GM12878 (cell line): ENCODE measurements around the gene PNMT. TPM values are rescaled to one million over a fixed set of nuclear protein-coding genes. Genes with fewer than 3 reads are reported as not detected.

Experiments
- BRCA1 ChIP-seq: IDR thresholded peaks from 2 replicates; pipeline ENCODE4 v1.6.1; 2011; ENCODE audit warnings: low read depth, low read length, improper control_type of control experiment
- CBX3 ChIP-seq: fragments of 200-600 bp; sonication (generic); IDR thresholded peaks from 2 replicates; pipeline ENCODE4 v1.6.1; 2016; ENCODE audit warnings: low read depth, borderline replicate concordance
- ESRRA ChIP-seq: IDR thresholded peaks from 2 replicates; pipeline ENCODE4 v1.6.1; 2012; ENCODE audit warnings: mild to moderate bottlenecking, low read length, improper control_type of control experiment
- HDAC2 ChIP-seq: fragments of 200-600 bp; sonication (generic); IDR thresholded peaks from 2 replicates; pipeline ENCODE4 v1.6.1; 2017
- MEF2B ChIP-seq: fragments of 450-650 bp; IDR thresholded peaks from 2 replicates; pipeline ENCODE4 v1.6.1; 2018; ENCODE audit warnings: mild to moderate bottlenecking, moderate library complexity; ENCODE audit not compliant: partially characterized antibody, poor library complexity, severe bottlenecking
- NR2C2 ChIP-seq: IDR thresholded peaks from 2 replicates; pipeline ENCODE4 v1.6.1; 2011; ENCODE audit warnings: borderline replicate concordance, low read depth; ENCODE audit not compliant: control insufficient read depth, insufficient read length
- NR2F1 ChIP-seq: fragments of 450-650 bp; conservative IDR thresholded peaks from 2 replicates; pipeline ENCODE4 v1.6.1; 2017; ENCODE audit warnings: mild to moderate bottlenecking
- PAX8 ChIP-seq: fragments of 450-650 bp; IDR thresholded peaks from 2 replicates; pipeline ENCODE4 v1.6.1; 2017; ENCODE audit warnings: mild to moderate bottlenecking, moderate library complexity
- POLR2A ChIP-seq: IDR thresholded peaks from 2 replicates; pipeline ENCODE4 v1.6.1; 2011; ENCODE audit warnings: low read depth, mild to moderate bottlenecking, low read length
- POU2F2 ChIP-seq: IDR thresholded peaks from 3 replicates; pipeline ENCODE4 v1.6.1; 2011; ENCODE audit warnings: low read depth, mild to moderate bottlenecking, low read length, borderline replicate concordance
- RAD51 ChIP-seq: fragments of 450-650 bp; IDR thresholded peaks from 2 replicates; pipeline ENCODE4 v1.6.1; 2016; ENCODE audit warnings: moderate library complexity, mild to moderate bottlenecking, inconsistent platforms
- SIX5 ChIP-seq: IDR thresholded peaks from 2 replicates; pipeline ENCODE4 v1.6.1; 2011; ENCODE audit warnings: mild to moderate bottlenecking, low read depth, low read length, moderate library complexity; ENCODE audit not compliant: severe bottlenecking
- TAF1 ChIP-seq: IDR thresholded peaks from 2 replicates; pipeline ENCODE4 v1.6.1; 2011; ENCODE audit warnings: mild to moderate bottlenecking, low read depth, low read length, borderline replicate concordance
- TBL1XR1 ChIP-seq: IDR thresholded peaks from 2 replicates; pipeline ENCODE4 v1.6.1; 2012; ENCODE audit warnings: low read depth, low read length, improper control_type of control experiment
- polyA plus RNA-seq, 11 experiments: library from polyadenylated mRNA; depleted of rRNA in 4 of 11; unstranded in 6 of 11; stranded (reverse) in 5 of 11; fragments of >200 nt; fragmentation: Nextera tagmentation in 4 of 11; fragmentation: Illumina TruSeq in 1 of 11; extraction: Ambion mirVana in 4 of 11; extraction: Trizol in 1 of 11; gene quantifications; 1 replicate in 1 of 11; 2 replicates in 10 of 11; pipeline versions ENCODE4 v1.2.1 to v1.2.3, GENCODE V29; 2011 to 2016; ENCODE audit warnings: inconsistent platforms in 2 of 11, missing spikeins in 2 of 11, low read depth in 1 of 11
- total RNA-seq, 4 experiments: library from RNA; depleted of rRNA in 3 of 4; stranded (reverse); fragments of >200 nt in 3 of 4; fragmentation: Illumina TruSeq in 1 of 4; extraction: Trizol in 1 of 4; gene quantifications; 2 replicates each; pipeline versions ENCODE4 v1.2.1 to v1.2.3, GENCODE V29; 2013 to 2021
- TF ChIP-seq, protein P1 (sequence below): IDR thresholded peaks from 2 replicates; pipeline ENCODE4 v1.6.1; 2012; ENCODE audit warnings: mild to moderate bottlenecking, low read depth, low read length
- TF ChIP-seq, protein P2 (sequence below): IDR thresholded peaks from 2 replicates; pipeline ENCODE4 v1.6.1; 2012; ENCODE audit warnings: low read depth, low read length, improper control_type of control experiment
- TF ChIP-seq, protein P3 (sequence below): IDR thresholded peaks from 2 replicates; pipeline ENCODE4 v1.6.1; 2011; ENCODE audit warnings: mild to moderate bottlenecking, low read depth, low read length, moderate library complexity; ENCODE audit not compliant: insufficient replicate concordance
- TF ChIP-seq, protein P4 (sequence below): fragments of 450-650 bp; IDR thresholded peaks from 2 replicates; pipeline ENCODE4 v1.6.1; 2017; ENCODE audit warnings: mild to moderate bottlenecking, low read depth, inconsistent platforms; ENCODE audit not compliant: poor library complexity, severe bottlenecking

PNMT gene
- total and polyA plus RNA-seq, 10 of the 15 experiments (the other 5 are each of a cell fraction or from before 2014, with no cell fraction given): not detected

DNA sequence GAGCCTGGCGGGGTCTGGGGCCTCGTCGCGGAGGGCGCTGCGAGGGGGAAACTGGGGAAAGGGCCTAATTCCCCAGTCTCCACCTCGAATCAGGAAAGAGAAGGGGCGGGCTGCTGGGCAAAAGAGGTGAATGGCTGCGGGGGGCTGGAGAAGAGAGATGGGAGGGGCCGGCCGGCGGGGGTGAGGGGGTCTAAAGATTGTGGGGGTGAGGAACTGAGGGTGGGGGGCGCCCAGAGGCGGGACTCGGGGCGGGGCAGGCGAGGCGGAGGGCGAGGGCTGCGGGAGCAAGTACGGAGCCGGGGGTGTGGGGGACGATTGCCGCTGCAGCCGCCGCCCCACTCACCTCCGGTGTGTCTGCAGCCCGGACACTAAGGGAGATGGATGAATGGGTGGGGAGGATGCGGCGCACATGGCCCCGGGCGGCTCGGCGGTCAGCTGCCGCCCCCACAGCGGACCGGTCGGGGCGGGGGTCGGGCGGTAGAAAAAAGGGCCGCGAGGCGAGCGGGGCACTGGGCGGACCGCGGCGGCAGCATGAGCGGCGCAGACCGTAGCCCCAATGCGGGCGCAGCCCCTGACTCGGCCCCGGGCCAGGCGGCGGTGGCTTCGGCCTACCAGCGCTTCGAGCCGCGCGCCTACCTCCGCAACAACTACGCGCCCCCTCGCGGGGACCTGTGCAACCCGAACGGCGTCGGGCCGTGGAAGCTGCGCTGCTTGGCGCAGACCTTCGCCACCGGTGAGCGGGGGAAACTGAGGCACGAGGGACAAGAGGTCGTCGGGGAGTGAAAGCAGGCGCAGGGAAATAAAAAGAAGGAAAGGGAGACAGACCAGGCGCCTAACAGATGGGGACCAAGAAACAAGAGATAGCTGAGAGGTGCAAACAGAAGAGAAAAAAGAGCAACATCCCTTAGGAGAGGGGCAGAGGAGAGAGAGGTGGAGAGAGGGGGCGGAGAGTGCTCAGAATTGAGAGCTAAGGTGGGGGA lies at the start of gene PNMT (continued):
- TF ChIP-seq SIX5: no peak
- no peak for TF ChIP-seq TAF1
- no peak for TF ChIP-seq NR2C2
- TF ChIP-seq POU2F2: no peak
- TF ChIP-seq RAD51: no peak
- TF ChIP-seq, protein P1, sequence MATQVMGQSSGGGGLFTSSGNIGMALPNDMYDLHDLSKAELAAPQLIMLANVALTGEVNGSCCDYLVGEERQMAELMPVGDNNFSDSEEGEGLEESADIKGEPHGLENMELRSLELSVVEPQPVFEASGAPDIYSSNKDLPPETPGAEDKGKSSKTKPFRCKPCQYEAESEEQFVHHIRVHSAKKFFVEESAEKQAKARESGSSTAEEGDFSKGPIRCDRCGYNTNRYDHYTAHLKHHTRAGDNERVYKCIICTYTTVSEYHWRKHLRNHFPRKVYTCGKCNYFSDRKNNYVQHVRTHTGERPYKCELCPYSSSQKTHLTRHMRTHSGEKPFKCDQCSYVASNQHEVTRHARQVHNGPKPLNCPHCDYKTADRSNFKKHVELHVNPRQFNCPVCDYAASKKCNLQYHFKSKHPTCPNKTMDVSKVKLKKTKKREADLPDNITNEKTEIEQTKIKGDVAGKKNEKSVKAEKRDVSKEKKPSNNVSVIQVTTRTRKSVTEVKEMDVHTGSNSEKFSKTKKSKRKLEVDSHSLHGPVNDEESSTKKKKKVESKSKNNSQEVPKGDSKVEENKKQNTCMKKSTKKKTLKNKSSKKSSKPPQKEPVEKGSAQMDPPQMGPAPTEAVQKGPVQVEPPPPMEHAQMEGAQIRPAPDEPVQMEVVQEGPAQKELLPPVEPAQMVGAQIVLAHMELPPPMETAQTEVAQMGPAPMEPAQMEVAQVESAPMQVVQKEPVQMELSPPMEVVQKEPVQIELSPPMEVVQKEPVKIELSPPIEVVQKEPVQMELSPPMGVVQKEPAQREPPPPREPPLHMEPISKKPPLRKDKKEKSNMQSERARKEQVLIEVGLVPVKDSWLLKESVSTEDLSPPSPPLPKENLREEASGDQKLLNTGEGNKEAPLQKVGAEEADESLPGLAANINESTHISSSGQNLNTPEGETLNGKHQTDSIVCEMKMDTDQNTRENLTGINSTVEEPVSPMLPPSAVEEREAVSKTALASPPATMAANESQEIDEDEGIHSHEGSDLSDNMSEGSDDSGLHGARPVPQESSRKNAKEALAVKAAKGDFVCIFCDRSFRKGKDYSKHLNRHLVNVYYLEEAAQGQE: no peak
- no peak for TF ChIP-seq BRCA1
- no peak for TF ChIP-seq POLR2A
- TF ChIP-seq MEF2B: no peak
- TF ChIP-seq, protein P2, sequence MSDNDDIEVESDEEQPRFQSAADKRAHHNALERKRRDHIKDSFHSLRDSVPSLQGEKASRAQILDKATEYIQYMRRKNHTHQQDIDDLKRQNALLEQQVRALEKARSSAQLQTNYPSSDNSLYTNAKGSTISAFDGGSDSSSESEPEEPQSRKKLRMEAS: 0 out of 2 replicates have a peak, but pooled peaks have one; percentile 17
- no peak for TF ChIP-seq TBL1XR1
- no peak for TF ChIP-seq ESRRA
- TF ChIP-seq, protein P3, sequence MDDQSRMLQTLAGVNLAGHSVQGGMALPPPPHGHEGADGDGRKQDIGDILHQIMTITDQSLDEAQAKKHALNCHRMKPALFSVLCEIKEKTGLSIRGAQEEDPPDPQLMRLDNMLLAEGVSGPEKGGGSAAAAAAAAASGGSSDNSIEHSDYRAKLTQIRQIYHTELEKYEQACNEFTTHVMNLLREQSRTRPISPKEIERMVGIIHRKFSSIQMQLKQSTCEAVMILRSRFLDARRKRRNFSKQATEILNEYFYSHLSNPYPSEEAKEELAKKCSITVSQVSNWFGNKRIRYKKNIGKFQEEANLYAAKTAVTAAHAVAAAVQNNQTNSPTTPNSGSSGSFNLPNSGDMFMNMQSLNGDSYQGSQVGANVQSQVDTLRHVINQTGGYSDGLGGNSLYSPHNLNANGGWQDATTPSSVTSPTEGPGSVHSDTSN: no peak
- no peak for TF ChIP-seq CBX3
- TF ChIP-seq NR2F1: peak; percentile 77
- TF ChIP-seq, protein P4, sequence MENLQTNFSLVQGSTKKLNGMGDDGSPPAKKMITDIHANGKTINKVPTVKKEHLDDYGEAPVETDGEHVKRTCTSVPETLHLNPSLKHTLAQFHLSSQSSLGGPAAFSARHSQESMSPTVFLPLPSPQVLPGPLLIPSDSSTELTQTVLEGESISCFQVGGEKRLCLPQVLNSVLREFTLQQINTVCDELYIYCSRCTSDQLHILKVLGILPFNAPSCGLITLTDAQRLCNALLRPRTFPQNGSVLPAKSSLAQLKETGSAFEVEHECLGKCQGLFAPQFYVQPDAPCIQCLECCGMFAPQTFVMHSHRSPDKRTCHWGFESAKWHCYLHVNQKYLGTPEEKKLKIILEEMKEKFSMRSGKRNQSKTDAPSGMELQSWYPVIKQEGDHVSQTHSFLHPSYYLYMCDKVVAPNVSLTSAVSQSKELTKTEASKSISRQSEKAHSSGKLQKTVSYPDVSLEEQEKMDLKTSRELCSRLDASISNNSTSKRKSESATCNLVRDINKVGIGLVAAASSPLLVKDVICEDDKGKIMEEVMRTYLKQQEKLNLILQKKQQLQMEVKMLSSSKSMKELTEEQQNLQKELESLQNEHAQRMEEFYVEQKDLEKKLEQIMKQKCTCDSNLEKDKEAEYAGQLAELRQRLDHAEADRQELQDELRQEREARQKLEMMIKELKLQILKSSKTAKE: no peak
- TF ChIP-seq HDAC2: no peak
- no peak for TF ChIP-seq PAX8
